GM18499 (cell line): ENCODE measurements around the gene AGAP2.
"Not testable (repeated sequence)": the region's sequence is repeated elsewhere in the genome, so short reads cannot be mapped to it uniquely, and the experiment has no call there.

Source experiments
- ATAC-seq: cut with Tn5 transposase; IDR thresholded peaks from one replicate; pipeline ENCODE4 v1.9.1; 2021; ENCODE audit warnings: moderate number of reproducible peaks; ENCODE audit not compliant: insufficient read depth, unreplicated experiment

Gene AGAP2

DNA sequence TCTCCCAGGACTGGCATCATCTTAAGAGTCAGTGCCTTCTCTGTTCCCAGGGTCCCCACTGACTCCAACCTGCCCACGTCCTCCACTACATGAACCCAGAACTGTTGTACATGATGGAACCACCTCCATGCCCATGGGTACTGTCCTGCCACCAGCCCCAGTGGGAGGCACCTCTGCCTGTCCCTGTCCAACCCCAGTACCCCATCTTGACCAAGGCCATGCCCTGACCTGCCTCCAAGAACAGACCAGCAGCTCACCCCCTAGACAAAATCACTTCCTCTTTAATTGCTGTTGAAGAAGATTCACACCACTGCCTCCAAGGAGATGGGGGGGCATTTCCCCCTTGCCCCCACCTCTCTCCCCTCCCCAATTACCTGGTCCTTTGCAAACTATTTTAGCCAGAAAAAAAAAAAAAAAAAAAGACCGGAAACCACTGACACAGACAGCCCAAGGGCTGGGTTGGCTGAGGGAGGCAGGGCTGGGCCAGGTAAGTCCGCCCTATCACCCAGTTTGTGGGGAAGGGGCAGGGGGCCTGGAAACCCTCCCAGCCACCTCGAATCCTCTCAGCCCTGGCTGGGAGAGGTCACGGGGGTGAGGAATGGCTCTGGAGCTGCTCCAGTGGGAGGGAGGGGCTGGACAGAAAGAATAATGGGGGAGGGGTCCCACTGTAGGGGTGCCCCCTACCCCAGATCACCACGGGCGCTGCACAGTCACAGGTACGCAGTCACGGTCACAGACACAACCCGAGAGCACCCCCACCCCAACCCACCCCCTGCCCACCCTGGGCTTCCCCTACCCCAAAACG lies 13.4 kb downstream of the AGAP2 start:
- ATAC-seq, result no peak

DNA sequence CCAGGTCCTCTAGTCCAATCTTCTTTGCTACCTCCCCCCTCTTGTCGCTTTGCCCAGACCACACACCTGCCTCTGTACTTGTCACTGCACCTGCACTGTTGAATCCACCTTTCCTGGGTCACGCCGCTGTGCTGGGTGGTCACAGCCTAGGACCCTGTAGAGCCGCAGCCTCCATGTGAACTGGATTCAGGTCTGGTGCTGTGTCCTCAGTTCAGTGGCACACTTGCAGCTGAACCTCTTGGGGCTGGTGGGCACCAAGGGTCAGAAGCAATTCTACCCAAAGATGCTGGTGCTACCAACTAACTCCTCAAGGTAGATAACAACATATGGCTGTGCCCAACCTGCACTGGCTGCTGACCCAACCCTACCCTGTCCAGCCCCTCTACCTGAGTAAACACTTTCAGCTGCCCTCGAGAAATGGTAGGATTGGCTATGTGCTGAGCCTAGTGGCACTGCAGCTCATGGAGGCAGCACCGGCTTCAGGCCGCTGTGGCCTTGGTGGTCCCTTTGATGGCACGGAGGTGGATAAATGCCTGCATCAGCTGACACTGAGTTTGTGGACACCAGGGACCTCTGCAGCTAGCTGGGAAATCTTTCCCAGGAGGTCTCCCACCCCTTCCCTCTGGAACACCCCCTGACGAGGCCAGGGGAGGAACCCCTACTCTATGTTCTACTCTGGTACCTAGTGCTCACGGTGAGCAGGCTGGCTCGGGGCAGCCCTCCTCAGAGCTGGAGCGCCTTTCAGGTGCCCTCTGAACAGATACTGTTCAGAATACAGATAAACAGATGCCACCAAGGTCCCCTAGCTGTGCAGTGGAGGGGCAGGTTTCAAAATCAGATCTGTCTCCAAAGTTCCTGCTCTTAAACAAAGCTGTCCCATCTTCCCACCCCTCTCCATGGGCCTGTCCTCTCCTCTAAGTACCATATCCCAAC lies 14.3 kb downstream of the AGAP2 start:
- ATAC-seq, result no peak

DNA sequence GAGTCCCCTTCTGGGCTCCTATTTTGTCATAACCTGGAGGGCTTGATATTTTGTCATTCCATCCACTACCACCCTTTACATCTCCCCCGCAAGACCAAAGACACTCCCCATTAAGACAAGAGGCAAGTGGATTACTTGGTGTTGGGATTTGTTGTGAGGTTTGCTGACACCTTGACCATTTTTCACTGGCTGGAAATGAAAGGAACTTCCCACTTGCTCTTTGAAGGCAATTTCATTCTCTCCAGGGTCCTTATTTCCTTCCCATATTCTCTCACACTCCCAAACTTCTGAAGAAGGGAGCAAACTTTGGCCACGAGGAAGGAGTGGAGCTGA lies 14.9 kb downstream of the AGAP2 start:
- ATAC-seq, result no peak

DNA sequence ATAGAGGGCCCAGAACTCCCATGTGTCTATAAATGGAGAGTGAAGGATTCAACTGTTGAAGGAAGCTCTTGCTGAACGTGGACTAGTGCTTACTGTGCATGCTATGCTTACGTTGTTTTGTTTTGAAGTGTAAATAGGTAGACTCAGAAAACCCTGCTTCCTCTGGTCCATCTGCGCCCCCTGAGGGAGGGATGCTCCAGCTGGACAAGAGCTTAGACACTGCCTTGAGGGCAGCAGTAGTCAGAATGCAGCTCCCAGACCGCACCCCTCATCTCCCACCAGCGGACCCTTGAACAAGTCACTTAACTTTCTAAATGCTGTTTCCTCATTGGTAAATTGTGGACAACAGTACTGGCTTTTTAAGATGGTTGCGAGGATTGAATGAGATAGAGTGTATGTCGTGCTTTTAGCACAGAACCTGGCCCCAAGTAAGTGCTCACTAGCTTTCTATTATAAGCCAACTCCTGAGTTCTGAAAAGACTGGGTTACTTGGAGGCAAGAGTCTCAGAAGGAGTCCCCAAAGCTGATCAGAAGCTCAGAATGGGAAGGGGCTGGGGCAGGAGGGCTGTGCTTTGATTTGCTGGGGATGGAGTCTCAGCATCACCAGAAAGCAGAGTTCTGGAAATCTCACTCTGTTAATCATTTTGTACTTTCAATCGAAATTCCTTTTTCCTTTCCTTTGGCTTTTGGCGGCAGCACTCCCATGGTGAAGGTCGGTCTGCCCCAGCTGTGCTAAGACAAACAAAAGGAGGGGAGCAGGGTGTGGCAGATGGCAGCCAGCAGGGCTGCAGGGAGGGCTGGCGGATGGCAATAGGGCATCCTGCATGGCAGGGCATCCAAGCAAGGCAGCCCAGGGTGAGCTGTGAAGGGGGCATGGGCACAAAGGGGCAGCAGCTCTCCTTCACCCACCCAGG lies 15.6 kb downstream of the AGAP2 start:
- no peak for ATAC-seq

DNA sequence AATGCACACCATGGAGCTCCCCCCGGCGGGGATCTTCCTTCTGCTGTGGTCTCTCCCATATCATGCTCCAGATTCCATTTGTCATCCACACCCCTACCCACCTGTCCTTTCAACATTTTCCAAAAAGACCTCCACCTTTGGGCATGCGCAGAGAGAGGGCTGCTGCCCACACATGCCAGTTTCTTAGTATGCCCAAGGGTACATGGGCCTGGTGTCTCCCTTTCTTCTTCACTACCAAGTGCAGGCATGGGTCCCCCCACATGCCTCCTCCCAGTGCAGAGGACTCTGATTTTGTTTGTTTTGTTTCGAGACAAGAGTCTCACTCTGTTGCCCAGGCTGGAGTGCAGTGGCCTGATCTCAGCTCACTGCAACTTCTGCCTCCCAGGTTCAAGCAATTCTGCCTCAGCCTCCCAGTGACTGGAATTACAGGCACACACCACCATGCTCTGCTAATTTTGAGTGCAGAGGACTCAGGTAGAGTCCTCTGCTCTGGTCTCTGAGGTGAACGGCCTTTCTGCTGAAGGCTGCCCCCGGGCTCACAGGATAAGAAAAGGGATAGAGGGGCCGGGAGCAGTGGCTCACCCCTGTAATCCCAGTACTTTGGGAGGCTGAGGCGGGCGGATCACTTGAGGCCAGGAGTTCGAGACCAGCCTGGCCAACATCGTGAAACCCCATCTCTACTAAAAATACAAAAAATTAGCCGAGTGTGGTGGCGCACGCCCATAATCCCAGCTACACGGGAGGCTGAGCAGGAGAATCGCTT lies 16.5 kb downstream of the AGAP2 start:
- ATAC-seq, result not testable (repeated sequence)

DNA sequence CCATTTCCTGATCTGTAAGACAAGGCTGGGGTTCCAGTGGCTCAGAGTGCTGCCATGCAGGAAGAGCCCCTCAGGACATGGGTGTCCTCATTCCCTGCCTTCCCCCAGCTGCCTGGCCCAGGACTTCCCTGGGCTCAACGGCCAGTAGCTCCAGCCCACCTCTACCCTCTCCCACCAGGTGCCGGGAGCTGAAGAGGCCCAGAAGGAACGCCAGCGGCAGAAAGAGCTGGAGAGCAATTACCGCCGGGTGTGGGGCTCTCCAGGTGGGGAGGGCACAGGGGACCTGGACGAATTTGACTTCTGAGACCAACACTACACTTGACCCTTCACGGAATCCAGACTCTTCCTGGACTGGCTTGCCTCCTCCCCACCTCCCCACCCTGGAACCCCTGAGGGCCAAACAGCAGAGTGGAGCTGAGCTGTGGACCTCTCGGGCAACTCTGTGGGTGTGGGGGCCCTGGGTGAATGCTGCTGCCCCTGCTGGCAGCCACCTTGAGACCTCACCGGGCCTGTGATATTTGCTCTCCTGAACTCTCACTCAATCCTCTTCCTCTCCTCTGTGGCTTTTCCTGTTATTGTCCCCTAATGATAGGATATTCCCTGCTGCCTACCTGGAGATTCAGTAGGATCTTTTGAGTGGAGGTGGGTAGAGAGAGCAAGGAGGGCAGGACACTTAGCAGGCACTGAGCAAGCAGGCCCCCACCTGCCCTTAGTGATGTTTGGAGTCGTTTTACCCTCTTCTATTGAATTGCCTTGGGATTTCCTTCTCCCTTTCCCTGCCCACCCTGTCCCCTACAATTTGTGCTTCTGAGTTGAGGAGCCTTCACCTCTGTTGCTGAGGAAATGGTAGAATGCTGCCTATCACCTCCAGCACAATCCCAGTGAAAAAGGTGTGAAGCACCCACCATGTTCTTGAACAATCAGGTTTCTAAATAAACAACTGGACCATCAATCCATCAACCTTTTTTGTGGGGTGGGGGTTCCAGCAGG lies 17.6 kb downstream of the AGAP2 start:
- no peak for ATAC-seq

DNA sequence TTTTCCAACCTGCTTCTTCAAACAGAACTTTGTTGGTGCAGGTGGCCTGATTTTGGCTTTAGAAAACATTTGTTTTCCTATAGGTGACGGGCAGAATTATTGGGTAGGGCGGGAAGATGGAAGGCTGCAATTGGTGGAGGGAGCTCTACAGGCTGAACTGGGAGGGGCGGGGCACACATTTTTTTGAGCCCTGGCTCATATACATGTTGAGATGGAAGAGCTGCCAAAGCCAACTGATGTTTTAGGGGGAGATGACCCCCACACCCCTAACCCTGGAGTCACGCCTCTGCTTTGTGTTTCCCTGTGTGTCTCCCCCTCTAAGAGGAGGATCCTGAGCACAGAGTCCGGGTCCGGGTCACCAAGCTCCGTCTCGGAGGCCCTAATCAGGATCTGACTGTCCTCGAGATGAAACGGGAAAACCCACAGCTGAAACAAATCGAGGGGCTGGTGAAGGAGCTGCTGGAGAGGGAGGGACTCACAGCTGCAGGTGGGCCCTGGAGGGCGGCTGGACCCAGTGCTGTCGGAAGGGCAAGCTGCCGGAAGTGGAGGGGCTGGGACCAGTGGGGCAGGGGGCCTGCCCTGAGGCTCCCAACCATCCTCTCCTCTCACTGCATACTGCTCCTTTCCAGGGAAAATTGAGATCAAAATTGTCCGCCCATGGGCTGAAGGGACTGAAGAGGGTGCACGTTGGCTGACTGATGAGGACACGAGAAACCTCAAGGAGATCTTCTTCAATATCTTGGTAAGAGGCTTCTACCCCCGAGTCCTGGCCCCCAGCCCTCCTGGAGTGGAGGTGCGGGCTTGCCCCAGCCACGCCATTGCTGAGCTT lies 18.6 kb downstream of the AGAP2 start:
- ATAC-seq, result no peak

DNA sequence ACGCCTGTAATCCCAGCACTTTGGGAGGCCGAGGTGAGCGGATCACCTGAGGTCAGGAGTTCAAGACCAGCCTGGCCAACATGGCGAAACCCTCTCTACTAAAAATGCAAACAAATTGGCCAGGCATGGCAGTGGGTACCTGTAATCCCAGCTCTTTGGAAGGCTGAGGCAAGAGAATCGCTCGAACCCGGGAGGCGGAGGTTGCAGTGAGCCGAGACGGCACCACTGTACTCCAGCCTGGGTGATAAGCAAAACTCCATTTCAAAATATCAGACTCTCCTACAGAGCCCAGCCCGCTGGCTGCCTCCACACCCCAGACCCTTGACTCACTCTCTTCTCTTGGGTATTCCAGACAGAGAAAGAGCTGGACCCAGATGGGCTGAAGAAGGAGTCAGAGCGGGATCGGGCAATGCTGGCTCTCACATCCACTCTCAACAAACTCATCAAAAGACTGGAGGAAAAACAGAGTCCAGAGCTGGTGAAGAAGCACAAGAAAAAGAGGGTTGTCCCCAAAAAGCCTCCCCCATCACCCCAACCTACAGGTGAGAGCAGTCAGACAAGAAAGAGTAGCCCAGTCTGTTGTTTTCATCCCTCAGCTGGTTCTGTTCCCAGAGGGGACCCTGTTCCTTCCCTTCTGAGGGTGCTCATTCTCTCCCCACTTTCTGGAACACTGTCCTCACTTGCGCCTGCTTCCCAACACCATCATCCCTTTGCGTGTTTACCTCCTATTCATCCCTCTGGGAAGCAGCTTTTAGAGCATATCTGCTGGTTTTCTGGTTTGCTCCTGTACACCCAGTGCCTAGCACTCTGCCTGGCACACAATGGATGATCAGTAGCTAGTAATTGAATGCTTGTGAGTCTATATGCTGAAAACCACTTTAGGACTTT lies 19.7 kb downstream of the AGAP2 start:
- no peak for ATAC-seq

DNA sequence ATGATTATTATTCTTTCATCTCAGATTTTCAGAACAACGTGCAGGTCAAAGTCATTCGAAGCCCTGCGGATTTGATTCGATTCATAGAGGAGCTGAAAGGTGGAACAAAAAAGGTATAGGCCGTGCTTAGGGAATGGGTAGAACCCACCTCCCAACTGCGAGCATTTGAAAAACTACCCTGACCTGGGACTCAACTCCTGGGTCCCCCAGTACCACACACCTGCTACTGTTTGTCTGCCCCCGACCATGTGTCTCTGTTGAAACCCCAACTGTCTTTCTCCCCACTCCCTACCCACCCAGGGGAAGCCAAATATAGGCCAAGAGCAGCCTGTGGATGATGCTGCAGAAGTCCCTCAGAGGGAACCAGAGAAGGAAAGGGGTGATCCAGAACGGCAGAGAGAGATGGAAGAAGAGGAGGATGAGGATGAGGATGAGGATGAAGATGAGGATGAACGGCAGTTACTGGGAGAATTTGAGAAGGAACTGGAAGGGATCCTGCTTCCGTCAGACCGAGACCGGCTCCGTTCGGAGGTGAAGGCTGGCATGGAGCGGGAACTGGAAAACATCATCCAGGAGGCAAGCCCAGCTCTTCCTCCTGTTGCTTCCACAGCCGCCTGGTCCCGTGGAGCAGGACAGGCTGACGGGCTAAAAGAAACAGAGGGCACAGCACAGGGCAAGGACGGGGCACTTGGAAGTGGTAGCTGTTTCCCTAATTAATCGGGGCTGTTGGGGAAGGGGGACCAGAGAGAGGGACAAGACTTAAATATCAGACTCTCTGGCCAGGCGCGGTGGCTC lies 20.5 kb downstream of the AGAP2 start:
- no peak for ATAC-seq

DNA sequence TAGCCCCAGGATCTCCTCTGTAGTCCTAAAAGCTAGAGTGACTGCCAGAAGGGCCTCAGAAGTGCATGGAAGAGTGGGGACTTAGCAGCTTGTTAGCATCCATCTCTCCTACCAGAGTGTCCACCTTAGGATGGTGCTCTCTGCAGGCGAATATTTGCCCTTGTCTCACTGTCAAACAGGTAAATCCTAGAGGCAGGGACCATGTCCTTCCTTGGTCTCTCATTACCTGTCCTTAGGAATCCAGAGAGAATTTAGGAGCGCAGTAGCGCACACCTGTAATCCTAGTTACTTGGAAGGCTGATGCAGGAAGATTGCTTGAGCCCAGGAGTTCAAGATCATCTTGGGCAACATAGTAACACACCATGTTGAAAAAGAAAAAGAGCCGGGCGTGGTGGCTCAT lies 21.4 kb downstream of the AGAP2 start:
- ATAC-seq, result no peak

DNA sequence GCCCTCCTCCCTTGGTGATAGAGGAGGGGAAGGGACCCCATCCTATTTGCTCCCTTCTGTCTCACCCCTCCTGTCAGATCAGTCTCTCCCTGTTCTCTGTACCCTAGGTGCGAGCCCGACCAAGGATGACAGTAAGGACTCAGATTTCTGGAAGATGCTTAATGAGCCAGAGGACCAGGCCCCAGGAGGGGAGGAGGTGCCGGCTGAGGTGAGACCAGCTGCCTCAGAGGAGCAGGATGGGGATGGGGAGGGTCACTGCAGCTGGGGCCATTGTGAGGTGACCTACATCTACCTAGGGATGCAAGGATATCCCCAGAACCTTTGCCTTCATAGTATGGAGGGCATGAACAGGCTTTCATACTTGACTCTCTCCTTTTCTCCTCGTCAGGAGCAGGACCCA lies 22.2 kb downstream of the AGAP2 start:
- ATAC-seq, result no peak

DNA sequence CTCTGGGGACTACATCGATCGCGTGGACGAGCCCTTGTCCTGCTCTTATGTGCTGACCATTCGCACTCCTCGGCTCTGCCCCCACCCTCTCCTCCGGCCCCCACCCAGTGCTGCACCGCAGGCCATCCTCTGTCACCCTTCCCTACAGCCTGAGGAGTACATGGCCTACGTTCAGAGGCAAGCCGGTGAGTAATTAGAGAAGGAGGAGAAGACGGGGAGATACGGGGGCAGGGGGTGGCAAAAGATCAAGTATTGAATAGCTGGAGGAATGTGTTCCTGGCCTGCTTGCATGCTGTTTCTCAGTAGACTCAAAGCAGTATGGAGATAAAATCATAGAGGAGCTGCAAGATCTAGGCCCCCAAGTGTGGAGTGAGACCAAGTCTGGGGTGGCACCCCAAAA lies 22.8 kb downstream of the AGAP2 start:
- no peak for ATAC-seq

DNA sequence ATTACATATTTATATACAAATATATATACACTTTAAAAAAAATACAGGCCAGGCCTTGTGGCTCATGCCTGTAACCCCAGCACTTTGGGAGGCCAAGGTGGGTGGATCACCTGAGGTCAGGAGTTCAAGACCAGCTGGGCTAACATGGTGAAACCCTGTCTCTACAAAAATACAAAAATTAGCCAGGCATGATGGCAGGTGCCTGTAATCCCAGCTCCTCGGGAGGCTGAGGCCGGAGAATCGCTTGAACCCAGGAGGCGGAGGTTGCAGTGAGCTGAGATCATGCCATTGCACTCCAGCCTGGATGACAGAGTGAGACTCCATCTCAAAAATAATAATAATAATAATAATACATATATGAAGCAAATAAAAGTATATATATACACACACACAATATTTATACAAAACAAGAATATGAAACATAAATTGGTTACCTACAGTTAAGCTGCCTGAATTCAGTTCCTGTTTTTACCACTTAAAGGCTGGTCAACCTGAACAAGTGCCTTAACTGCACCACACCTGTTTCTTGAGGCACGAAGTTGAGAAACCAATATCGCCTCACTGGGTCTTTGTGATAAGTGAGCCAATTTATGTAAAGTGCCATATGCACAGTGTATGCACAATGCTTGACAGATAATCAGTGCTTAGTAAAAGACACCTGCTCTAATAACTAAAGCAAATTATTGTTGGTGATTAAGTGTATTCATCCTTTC lies 23.4 kb downstream of the AGAP2 start:
- not testable (repeated sequence) for ATAC-seq

DNA sequence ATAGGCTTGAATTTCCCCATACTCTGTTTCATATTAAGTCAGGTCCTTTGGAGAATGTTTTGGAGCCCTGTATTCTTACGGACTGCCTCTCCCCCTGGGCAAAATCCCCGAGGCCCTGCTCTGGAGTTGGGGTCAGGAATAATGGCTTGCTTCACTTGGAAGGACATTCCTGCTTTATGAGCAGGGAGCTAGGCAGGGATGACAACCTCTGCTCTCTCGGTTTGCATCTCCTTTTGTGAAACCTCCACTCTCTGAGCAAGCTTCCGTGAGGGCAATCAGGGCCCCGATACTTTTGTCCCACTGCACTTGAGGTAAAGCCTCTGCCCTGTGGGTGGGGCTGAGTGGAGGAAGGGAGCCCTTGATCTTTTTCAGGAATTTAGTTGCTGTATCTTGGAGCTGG lies 25.3 kb downstream of the AGAP2 start:
- no peak for ATAC-seq

DNA sequence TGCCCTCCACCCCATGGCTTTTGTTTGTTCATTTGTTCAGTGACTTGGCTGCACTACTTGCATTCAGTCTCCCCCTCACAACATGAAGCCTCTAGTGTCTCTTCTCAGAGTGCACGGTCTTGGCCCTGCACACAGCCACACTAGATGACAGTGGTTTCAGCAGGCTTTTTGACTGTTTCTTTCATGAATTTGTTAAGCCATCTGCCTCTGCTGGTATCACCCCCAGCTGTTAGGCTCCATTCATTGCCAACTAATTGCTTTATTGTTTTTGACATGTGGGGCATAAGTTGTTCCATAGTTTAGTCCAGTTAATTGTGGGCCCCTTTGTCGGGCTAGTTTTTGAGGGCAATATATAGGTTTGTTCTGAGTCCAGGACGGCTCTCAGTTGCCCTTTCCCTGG lies 25.8 kb downstream of the AGAP2 start:
- ATAC-seq, result no peak
